AG09309 (cell line): ENCODE data around the gene KPNA1.
"Not testable (repeated sequence)": the region's sequence is repeated elsewhere in the genome, so short reads cannot be mapped to it uniquely, and the experiment has no call there.

Source experiments
- DNase-seq: peaks from one replicate; pipeline ENCODE4 v3.0.0-alpha.2; 2010; ENCODE audit warnings: low read depth
- H3K4me3 ChIP-seq: 2 replicates; pipeline ENCODE4 v1.5.1; 2011; ENCODE audit warnings: mild to moderate bottlenecking, low read depth, low read length, moderate library complexity; ENCODE audit not compliant: control insufficient read depth
- CTCF ChIP-seq: IDR thresholded peaks from 2 replicates; pipeline ENCODE4 v1.5.1; 2011; ENCODE audit warnings: mild to moderate bottlenecking, low read depth, low read length, inconsistent platforms; ENCODE audit not compliant: insufficient read depth, control insufficient read depth; ENCODE audit errors: missing control alignments

Gene KPNA1

GRCh38 chr3:122502941-122503340 lies 11.8 kb downstream of the KPNA1 start:
- DNase-seq, result no peak
- H3K4me3 ChIP-seq, result no peak overlapping the region
- TF ChIP-seq CTCF, result no peak

DNA sequence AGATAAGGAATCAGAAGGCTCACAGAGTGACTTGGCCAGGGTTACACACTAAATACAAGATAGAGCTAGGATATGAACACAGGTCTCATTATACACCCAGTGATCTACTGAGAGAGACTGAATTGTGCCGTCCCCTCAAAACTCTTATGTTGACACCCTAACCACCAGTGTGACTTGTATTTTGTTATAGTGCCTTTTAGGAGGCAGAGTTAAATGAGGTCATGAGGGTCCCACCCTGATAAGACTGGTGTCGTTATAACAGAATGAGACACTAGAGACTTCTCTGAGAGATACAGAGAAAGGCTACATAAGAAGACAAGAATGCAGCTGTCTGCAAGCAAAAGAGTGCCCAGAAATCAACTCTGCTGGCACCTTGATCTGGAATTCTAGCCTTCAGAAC lies 12.6 kb downstream of the KPNA1 start:
- no peak for TF ChIP-seq CTCF
- H3K4me3 ChIP-seq, result no peak overlapping the region
- DNase-seq, result no peak

DNA sequence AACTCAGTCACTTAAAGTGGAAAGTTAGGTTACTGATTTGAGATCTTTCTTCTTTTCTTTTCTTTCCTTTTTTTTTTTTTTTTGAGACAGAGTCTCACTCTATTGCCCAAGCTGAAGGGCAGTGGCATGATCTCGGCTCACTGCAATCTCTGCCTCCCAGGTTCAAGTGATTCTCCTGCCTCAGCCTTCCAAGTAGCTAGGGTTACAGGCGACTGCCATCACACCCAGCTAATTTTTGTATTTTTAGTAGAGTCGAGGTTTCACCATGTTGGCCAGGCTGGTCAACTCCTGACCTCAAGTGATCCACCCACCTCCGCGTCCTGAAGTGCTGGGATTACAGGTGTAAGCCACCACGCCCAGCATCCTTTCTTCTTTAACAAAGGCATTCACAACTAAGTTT lies 13.8 kb downstream of the KPNA1 start:
- DNase-seq, H3K4me3 ChIP-seq: not testable (repeated sequence)

DNA sequence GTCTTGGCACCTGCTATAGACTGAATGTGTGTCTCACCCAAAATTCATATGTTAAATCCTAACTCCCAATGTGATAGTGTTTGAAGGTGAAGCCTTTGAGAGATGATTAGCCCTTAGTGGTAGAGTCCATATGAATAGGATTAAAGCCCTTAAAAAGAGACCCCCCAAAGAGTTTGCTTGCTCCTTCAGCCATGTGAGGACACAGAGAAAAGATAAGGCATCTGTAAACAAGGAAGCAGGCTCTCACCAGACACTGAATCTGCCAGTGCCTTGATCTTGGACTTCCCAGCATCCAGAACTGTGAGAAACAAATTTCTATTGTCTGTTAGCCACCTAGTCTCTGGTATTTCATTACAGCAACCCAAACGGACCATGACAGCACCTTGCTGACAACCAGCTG lies 16.6 kb downstream of the KPNA1 start:
- TF ChIP-seq CTCF, result no peak
- no peak for DNase-seq
- no peak overlapping the region for H3K4me3 ChIP-seq

DNA sequence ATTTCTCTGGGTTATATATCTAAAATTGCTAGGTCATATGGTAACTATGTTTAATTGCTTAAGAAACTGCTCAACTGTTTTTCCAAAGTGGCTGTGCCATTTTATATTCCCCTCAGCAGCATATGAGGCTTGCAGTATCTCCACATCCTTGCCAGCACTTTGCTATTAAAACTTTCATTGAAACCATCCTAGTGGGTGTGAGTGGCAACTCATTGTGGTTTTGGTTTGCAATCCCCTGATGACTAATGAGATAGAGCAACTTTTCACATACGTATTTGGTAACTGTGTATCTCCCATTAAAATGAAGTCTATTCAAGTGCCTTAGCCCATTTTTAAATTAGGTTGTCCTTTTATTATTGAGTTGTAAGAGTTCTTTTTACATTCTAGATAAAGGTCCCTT lies 17.3 kb downstream of the KPNA1 start:
- TF ChIP-seq CTCF, result peak; percentile 3
- no peak overlapping the region for H3K4me3 ChIP-seq
- DNase-seq, result peak; percentile 94

GRCh38 chr3:122496508-122496907 lies 18.2 kb downstream of the KPNA1 start:
- H3K4me3 ChIP-seq, result no peak overlapping the region
- no peak for TF ChIP-seq CTCF
- DNase-seq, result no peak

- H3K4me3 ChIP-seq, result no peak overlapping the region
- peak; percentile 28 for DNase-seq
These were observed 21.4 kb downstream of the KPNA1 start for GRCh38 chr3:122493296-122493695.

More at GRCh38 chr3:122493296-122493695, 21.4 kb downstream of the KPNA1 start:
- no peak for TF ChIP-seq CTCF
